HG03558 (cell line): Measurements from ENCODE around the gene PLCL1.

Experiments used
- ATAC-seq: cut with Tn5 transposase; IDR thresholded peaks from one replicate; pipeline ENCODE4 v1.9.1; 2021; ENCODE audit warnings: moderate number of reproducible peaks; ENCODE audit not compliant: unreplicated experiment; ENCODE audit errors: extremely low read depth

Gene PLCL1

DNA sequence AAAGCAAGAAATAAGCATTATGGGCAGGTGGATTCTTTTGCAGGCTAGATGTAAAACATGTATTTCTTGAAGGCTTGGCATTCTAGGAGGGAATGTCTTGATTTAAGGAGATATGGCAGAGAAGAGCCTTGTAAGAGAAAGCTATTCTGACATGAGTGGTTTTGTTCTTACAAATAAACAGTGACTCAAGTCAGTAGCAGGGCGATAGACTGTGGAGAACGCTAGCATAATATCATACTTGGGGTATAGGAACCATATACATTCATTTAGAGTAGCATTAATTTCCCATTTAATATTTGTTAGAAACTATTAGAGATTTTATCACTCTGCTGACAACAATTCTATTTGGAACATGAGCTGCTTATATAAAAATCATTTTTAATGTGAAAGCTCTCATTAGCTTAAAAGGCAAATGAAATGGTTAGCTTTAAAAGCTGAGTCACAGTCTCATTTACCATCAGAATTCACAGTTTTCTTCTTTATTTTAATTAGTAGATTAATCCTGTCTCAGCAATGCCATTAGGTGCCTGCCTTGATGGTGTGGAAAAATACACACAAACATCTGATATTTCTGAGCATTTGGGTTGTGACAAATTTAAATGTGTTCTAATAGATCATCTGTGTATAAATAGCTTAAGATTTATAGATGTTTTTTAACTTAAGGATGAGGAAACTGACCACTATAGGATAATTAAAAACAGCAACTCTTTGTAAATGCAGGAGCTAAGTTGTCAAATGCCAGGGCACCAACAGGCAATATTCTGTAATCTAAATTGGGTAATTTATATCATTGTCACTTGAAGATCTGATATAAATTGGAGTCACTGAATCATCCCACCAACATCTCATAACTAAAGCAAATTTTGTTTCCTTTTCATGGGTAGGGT lies 276.7 kb downstream of the PLCL1 start:
- no peak for ATAC-seq

- ATAC-seq, result no peak
Observed at GRCh38 chr2:198084156-198084555, 279.8 kb downstream of the PLCL1 start.

DNA sequence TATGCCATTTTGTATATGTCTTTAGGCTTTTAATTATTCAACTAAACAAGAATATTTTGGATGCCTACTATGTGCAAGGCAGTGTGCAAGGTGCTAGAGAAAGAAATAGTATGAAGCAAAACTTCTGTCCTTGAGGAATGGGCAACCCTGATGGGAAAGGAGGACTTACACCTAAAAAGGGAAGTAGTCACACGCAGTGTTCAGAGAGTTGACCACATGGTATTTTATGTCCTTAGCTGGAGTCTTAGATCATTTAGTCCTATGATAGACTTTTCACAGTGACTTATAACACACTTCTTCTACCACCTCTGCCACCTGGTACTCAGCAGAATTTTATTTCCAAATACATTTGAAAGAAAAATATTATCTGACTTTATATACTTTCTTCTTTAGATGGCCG lies 291.6 kb downstream of the PLCL1 start:
- no peak for ATAC-seq

DNA sequence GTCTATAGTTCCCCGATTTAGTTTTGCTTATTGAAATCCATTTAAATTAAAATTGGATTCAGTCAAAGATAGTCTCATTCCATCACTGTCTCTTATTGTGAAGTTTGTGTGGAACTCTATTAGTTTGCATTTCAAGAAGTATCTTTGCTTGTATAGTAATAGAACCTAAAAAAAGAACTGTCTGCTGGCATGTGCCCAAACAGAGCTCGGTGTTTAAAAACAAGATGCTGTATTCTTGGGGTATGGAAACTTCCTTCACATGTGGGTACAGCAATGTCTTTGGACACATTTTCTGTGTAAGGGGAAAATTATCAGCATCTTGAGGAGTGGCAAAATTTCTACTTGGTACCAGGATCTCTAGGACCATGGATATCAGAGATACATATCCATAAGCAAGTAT lies 292.6 kb downstream of the PLCL1 start:
- no peak for ATAC-seq

GRCh38 chr2:198097630-198098029 lies 293.2 kb downstream of the PLCL1 start:
- ATAC-seq, result no peak

DNA sequence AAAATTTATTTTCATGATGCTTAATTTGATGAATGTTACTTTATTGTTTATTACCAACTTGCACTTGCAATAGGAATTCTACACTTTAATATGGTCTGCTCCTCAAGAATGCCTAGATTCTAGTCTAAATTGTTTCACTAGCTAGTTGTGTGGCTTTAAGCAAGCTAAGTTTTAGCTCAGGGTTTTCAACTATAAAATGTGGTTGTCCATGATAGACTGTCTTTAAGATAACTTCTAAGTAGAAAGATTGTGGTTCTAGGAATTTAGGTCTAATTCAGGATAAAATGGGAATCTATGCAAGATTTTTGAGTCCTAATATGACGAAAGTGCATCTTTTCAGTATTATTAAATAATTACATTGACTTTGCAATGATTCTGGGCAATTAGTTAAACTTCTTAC lies 294.0 kb downstream of the PLCL1 start:
- no peak for ATAC-seq

GRCh38 chr2:198098918-198099317 lies 294.5 kb downstream of the PLCL1 start:
- ATAC-seq, result no peak

DNA sequence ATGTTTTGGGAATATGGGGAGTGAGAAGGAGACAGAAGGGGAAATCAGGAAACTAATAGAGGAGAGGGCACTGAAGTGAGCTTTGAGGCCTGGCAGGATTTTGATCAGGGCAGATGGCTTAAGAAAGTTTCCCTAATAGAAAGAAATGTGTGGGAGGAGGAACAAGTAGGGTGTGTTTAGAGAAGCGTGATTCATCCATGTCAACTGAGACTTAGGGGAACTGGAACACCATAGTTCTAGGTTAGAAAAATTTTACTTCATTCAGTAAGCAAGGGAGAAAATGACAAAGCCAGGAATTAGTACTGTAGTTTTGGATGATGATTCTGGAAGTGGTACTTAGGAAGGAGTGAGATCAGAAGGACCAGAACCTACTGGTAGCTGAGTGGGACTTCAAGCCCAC lies 296.0 kb downstream of the PLCL1 start:
- ATAC-seq, result no peak

- ATAC-seq, result no peak
Observed at GRCh38 chr2:198101688-198102087, 297.3 kb downstream of the PLCL1 start.

DNA sequence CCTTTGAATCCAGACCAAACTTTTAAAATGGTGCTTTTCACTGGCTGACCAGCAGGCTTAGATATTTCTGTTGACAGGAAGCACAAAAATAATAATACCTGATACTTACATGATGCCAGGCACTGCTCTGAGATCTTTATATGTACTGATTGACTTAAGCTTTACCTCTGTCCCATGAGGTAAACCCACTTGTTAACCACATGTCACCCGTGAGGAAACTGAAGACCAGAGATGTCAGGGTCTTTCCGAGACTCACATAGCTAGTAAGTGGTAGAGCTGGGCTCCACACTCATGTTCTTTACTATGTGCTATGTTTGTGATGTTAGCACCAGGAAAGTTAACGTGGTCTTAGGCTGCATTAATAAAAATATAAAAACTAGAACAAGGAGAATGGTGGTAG lies 297.7 kb downstream of the PLCL1 start:
- no peak for ATAC-seq

DNA sequence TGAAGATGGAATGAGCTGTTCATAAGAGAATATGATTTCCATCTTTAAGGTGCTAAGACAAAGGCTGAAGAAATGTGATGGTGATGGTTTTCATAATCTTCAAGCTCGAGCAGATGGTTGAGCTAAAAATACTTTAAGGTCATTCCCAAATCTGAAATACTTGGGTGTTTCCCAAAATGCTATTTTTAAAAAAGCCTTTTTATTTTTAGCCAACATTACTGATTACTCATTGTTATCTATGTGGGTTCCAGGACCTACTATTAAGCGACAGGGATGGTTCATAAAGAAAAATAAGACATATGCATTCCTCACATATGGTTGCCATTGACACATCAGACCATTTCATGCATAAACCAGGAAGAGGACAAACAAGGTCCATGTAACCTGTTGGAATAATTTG lies 298.5 kb downstream of the PLCL1 start:
- no peak for ATAC-seq

GRCh38 chr2:198106621-198107385 lies 302.4 kb downstream of the PLCL1 start:
- ATAC-seq, result no peak

- ATAC-seq, result no peak
Observed at GRCh38 chr2:198113316-198113715, 308.9 kb downstream of the PLCL1 start.

GRCh38 chr2:198114064-198114463 lies 309.7 kb downstream of the PLCL1 start:
- no peak for ATAC-seq

GRCh38 chr2:198115201-198115600 lies 310.8 kb downstream of the PLCL1 start:
- no peak for ATAC-seq

DNA sequence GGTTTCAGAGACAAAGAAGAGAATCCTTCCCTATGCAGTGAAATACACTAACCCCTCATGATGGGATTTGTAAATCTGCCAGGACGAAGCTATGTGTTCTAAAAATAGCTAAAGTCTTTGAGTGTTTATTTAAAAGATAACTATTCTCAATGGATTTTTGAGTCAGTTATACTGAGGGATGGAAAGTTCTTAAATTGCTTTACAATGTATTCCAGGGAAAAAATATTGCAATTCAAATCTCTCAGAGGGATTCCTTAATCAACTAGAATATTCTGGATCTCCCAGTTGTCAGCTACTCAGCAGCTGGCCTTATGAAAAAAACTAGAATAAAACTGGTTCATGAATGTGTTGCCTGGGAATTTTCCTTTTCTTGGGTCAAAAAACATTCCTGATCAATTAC lies 312.4 kb downstream of the PLCL1 start:
- no peak for ATAC-seq

- no peak for ATAC-seq
Observed at GRCh38 chr2:198117406-198118041, 313.1 kb downstream of the PLCL1 start.

DNA sequence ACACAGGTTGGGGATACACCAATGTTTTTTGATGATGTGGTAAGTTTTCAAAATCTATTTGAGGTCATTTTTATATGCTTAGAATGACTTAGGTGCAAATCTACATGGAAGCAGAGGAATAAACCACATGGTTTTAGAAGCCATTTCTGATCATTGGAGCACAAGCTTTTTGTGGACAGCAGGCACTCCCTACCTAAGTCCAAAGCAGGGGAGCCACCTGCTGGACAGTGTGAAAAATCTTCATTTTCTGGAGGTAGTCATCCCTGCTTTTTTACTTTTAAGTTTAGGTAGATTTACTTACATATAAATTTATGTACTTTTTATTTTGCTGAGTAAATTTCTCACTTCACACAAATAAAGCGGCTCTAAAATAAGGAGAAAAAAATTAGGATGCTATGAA lies 323.2 kb downstream of the PLCL1 start:
- no peak for ATAC-seq

- no peak for ATAC-seq
Observed at GRCh38 chr2:198129609-198130008, 325.2 kb downstream of the PLCL1 start.

GRCh38 chr2:198134293-198134955 lies 330.0 kb downstream of the PLCL1 start:
- ATAC-seq, result no peak
